OCI-M2 (cell line): Measurements from ENCODE around the gene ZNF654.
A peak's percentile ranks its signal among the peaks of the same experiment; 100 is the strongest.
"Not testable (repeated sequence)": the region's sequence is repeated elsewhere in the genome, so short reads cannot be mapped to it uniquely, and the experiment has no call there.

Source experiments
- DNase-seq: peaks from one replicate; lab custom pipeline; 2025; ENCODE audit not compliant: unreplicated experiment; lab: John Stamatoyannopoulos, UW

The ZNF654 gene

GRCh38 chr3:88059380-88060170 lies 520 bp downstream of the ZNF654 start:
- DNase-seq: no peak

DNA sequence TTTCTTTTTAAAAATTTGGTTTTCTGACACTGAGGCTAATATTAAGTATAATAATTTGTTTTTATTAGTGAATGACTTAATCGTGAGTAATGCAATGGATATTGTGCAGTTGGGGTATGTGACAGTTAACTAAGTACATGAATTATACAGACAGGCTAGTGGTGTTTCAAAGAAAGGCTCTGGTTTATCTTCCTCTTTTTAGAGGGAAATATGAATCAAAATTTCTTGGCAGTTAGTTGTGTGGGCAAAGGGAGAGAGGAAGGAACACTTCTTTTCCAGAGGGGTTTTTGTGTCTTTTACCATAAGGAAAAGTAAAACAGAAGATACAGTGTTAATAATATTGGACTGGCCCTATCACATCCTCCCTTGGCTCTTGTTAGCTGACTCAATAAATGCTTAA lies 2.7 kb downstream of the ZNF654 start:
- DNase-seq: no peak

DNA sequence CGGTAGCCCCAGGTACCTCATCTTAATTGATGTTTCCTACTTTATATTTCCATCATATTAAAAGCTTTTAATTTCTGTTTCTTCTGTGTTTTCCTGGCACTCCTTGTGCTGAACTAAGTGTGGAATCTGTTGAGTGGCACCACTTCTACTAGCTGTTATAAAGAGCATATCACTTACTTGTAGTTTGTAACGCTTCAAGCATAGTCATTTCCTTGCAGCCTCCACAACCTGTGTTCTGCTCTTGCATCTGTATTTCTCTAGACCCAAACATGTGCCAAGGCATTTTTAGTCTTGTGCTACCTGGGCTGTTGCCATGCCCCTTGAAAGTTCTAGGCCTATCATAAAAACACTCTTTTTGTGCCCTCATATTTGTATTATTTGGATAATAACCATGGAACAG lies 16.0 kb downstream of the ZNF654 start:
- no peak for DNase-seq

DNA sequence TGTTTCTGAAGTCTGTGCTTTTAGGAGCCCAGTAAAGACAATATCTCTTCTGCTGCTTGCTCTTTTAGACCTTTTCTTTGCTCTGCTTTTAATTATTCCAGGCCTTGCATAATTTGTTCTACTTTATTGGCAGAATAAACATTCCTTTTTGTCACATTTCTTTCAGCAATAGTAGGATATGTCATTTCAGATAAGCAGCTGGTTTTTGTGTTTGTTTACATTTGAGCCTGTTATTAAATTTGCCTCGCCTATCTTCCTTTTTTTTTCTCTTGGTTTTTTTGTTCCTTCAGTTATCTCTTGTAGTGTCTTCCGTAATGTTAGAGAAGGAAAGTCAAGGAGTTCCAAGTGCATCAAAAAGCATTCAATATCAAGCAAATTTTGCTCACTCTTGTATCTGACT lies 16.4 kb downstream of the ZNF654 start:
- no peak for DNase-seq

- DNase-seq: no peak
Measured at GRCh38 chr3:88076712-88077111, 17.7 kb downstream of the ZNF654 start.

- DNase-seq: no peak
Measured at GRCh38 chr3:88078932-88079331, 19.9 kb downstream of the ZNF654 start.

DNA sequence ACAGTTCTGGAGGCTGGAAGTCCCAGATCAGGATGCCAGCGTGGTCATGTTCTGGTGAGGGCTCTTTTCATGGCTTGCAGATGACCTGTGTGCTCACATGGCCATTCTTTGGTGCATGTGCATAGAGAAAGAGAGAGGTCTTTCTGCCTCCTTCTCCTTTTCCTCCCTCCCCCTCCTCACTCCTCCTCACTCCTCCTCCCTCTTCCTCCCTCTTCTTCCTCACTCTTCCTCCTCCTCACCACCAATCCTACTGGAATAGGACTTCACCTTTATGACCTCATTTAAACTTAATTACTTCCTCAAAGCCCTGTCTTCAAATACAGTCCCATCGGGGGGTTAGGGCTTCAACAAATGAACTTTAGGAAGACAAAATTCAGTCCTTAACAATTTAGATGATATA lies 23.8 kb downstream of the ZNF654 start:
- no peak for DNase-seq

GRCh38 chr3:88084097-88084501 lies 25.0 kb downstream of the ZNF654 start:
- DNase-seq: no peak

- DNase-seq: no peak
Measured at GRCh38 chr3:88090681-88091080, 31.6 kb downstream of the ZNF654 start.

DNA sequence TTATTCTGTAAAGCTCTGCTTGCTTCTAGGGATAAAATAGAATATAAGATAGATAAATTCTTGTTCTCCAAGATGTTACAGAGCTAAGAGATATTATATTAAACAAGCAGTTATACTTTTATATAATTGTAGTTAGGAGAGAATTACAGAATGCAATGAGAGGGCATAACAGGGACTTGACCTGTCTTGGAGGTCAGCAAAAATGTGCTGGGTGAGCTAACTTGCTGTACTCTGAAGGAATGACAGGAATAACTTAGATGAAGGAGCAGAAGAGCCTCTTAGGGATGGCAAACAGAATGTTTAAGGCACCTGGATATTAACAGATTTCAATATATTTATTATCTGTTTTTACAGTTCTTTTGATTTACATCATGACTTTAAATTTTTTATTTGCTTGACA lies 33.2 kb downstream of the ZNF654 start:
- DNase-seq: no peak

DNA sequence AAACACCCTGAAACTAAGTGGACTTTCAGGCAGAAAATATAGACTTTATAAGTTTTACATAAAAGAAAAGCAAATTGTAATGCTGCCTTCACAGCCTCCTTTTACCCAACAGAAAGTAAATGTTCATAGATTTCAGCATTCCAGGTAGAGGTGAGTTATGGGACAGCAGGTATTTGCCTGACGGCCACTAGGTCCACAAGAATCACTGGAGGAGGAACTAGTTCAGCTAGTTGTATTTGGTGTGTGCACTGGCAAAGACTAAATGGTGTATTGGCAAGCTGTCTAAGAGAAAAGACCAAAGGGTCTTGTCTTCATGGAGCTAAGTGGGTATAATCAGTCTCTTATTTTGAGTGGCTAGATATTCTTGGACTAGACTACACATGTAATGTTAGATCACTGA lies 34.2 kb downstream of the ZNF654 start:
- DNase-seq: no peak

DNA sequence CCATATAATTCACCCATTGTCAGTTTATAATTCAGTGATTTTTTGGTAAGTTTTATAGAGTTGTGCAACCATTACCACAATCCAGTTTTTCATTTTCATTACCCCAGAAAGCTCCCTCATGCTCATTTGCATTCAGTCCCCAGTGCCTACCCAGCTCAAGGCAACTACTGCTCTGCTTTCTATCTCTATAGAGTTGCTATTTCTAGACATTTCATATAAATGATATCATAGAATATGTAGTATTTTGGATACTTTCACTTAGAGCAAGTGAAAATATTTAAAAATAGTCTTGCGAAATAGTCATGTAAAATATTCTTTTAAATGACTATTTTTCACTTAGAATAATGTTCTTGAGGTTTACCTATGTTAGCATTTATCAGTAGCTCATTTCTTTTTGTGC lies 42.1 kb downstream of the ZNF654 start:
- DNase-seq: no peak

DNA sequence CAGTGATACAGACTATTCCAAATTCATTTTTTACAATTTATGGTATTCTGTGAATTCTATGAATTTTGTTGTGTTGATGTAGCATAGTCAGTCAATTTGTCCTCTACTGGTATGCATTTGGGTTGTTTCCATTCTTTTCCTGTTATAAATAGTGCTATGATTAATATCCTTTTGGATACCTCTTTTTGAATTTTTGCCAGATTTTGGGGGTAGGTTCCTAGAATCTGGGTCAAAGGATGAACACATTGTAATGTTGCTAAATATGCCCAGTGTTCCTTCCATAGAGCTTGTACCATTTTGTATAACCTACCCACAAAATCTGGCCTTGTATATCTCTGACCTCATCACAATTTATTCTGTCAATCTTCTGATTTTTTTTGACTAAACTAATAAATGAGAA lies 46.3 kb downstream of the ZNF654 start:
- DNase-seq: no peak

GRCh38 chr3:88112289-88112688 lies 53.2 kb downstream of the ZNF654 start:
- DNase-seq: no peak

DNA sequence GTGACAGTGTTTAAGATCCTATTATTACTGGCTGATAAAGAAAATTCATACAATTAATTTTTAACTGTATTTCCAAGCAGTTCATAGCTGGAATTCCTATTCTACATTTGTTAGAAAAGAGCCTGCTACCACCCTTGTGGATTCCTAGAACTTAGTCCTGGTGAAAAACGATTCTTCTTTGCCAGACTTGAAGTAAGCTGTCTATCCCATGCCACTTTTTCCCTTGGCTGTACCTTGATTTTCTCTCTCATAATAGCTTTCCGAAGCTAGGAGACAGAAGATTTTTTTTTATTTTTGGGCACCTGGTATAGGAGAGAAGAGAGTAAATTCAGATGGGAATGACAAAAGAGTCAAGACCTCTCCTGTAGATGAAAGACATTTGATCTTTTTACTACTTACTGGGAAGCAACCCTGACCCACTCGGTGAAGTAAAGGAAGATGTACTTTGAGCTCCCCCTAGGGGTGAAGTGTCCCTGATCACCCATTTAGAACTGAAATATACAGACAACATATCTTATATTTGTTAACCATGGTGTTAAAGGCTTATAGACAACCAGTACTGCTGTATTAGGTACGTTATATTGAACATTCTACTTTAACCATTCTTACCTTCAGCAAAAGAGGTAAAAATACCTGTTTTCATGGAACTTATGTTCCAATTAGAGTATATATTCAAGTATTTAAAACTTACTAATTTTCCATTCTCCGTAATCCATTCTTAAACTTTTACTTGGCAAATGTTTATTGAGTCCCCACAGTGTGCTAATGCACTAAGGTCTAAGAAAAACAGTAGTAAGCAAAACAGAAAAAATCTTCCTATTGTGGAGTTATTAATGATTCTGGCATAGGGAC lies 54.5 kb downstream of the ZNF654 start:
- DNase-seq: peak; percentile 42

DNA sequence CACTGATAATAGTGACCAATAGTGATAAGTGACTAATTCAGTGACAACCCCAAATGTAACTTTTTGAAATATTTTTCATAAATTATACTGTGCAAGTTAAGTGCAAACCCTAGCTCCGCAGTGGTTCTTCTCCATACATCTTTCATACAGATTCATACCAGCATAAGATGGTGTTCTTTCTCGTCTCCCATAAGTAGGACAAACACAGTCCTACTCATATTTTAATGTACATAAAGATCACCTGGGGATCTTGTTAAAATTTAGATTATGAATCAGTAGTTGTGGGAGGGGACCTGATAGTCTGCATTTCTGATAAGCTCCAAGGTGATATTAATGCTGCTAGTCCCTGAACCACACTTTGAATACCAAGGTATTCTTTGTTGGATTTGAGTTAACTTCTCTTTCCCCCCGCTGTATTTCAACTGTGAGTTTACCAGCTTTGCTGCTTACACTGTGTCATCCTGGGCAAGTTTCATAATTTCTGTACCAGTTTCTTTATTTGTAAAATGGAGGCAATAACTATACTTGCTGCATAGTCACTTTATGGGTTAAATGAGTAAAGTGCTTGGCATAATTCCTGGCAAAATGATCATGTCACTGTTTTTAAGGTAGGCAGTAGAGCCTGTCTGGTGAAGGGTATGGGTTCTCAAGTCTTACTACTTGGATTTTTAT lies 56.0 kb downstream of the ZNF654 start:
- DNase-seq: no peak

DNA sequence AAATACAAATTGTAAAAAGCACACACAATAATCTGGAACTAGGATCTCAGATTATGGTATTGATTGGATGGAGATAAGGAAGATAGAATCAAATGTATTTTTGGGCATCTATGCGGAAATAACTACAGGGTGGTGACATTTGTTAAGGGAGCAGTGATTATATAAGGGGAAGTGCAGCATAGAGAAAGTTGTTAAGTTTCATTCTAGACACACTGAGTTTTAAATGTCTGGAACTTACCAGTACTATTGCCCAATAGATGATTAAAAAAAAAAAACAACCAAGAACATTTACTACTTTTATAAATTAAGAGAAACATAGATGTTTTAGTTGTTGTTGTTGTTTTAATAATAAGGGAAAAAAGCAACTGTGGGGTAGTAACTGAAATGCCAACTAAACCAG lies 58.6 kb downstream of the ZNF654 start:
- no peak for DNase-seq

- not testable (repeated sequence) for DNase-seq
Measured at GRCh38 chr3:88118603-88119002, 59.5 kb downstream of the ZNF654 start.

- no peak for DNase-seq
Measured at GRCh38 chr3:88123526-88123925, 64.5 kb downstream of the ZNF654 start.

DNA sequence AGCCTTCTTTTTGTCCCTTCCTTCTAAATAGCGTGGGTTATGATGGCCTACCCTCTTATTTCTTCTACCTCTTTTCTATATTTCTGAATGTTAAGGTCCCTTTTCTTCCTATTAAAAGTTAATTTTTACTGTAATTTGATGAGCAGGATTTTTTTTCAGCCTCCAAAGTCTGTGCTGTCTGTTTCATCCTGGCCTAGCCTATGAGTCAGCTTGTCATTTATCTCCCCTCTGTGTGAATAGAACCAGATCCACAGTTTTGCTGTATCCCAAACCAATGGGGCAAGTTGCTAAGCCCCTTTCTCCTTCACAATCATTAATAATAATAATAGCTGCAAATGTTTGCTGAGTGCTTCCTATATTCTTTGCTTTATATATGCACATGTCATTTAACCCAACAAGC lies 72.6 kb downstream of the ZNF654 start:
- no peak for DNase-seq

GRCh38 chr3:88132894-88133293 lies 73.8 kb downstream of the ZNF654 start:
- no peak for DNase-seq
